HG02571 (cell line): ENCODE data around the gene NOTCH1.
"Not testable (repeated sequence)": the region's sequence is repeated elsewhere in the genome, so short reads cannot be mapped to it uniquely, and the experiment has no call there.

Experiments
- ATAC-seq: cut with Tn5 transposase; IDR thresholded peaks from one replicate; pipeline ENCODE4 v1.9.1; 2021; ENCODE audit warnings: mild to moderate bottlenecking, moderate library complexity; ENCODE audit not compliant: unreplicated experiment

NOTCH1 gene

GRCh38 chr9:136578915-136579649, 33.2 kb upstream of the NOTCH1 start:
- no peak for ATAC-seq

- ATAC-seq: no peak
Observed at GRCh38 chr9:136578626-136578914, 32.7 kb upstream of the NOTCH1 start.

DNA sequence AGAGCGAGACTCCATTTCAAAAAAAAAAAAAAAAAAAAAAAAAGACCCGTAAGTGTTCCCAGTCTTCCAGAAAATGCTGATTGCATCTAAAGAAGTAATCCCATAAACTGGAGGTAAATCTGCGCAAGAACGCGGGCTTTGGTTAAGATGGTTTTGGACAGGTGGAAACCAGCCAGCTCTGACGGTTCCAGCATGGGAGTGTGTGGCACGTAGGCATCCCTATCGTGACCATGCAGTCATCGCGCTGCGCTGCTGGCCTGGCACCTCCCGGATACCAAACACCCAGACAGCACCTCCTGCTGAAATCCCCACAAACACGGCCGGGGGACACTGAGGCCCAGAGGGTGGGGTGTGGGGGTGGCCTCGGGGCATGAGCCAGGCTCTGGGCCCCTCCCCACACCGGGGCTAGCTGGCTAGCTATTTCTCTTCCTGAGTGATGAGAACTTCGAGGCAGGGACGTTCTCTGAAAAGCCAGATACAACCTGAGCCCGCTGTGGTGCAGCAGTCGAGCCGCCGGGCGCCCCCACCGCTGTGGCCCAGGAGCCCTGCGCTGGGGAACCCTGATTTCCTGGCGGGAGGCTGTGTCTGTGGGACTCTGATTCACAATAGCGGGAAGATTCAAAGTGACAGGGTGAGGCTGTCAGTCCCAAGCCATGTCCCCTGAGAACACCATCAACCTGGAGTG, 32.2 kb upstream of the NOTCH1 start:
- no peak for ATAC-seq

DNA sequence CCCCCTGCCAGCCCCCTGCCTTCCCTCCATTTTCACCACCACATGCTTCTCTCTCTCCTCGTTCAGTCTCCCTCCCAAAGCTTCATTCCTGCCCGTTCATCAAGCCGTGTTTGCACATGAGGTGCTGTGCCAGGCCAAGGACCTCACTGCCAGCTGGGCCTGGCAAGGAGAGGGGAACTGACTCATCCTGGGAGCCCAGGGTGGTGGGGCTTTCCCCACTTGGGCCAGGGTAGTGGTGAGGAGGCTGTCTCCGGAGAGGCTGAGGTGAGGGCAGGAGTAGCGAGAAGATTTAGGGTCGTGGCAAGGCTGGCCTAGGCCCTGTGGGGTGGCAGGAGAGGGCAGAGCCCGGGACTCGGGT, 30.4 kb upstream of the NOTCH1 start:
- no peak for ATAC-seq

DNA sequence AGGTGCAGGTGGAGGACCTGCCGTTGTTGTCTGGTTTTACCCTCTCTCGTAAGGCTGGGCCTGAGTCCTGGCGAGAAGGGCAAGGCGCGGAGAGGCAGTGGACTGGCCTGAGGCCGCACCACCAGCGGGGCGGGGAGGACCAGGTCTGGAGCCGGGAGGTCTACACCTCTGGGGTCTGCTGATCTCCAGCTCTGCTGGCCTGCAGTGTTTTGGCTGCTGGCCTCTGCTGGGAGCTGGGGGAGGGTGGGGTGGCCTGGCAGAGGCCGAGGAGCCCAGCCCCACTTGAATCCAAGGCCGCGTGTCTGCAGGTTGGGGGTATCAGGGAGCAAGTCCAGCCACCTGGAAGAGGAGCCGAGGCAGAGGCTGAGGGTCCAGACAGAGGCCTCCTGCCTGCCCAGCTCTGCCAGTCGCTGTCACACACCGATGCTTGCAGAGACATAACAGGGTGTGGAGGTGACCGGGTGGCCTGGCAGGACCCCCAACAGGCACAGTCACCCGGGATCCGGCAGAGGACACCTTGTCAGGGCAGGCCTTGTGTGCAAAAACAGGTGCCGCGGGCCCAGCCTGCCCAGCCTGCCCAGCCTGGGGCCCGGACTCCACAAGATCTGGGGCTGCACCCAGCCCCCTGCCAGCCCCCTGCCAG, 29.9 kb upstream of the NOTCH1 start:
- ATAC-seq: no peak

GRCh38 chr9:136574606-136575005, 28.8 kb upstream of the NOTCH1 start:
- not testable (repeated sequence) for ATAC-seq

DNA sequence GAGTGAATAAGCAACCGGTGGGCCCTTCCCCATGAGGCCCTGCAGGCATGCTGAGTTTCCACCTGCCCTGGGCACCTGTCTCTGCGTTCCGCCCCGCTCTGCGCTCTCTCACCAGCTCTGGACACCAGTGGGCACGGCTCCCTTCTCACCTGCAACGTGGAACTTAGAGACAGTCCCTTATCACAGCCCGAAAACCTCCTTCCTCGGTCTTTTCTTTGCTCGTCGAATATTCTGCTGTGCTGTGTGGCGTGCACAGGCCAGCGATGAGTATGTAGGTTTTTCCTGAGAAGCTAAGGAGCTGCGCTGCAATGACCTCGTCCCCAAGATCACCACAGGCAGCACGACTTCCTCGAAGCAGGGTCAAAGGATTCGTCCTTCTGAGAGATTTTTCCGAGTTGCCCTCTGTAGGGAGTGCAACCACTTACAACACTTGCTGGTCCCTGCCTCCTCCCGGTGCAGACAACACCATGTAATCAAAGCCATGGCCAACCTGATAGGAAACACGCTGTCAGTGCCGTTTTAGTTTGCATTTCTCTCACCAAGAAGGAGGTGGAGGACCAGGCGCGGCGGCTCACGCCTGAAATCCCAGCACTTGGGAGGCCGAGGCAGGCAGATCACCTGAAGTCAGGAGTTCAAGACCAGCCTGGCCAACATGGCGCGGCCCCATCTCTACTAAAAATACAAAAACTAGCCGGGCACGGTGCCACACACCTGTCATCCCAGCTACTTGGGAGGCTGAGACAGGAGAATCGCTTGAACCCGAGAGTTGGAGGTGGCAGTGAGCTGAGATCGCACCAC, 27.2 kb upstream of the NOTCH1 start:
- no peak for ATAC-seq

DNA sequence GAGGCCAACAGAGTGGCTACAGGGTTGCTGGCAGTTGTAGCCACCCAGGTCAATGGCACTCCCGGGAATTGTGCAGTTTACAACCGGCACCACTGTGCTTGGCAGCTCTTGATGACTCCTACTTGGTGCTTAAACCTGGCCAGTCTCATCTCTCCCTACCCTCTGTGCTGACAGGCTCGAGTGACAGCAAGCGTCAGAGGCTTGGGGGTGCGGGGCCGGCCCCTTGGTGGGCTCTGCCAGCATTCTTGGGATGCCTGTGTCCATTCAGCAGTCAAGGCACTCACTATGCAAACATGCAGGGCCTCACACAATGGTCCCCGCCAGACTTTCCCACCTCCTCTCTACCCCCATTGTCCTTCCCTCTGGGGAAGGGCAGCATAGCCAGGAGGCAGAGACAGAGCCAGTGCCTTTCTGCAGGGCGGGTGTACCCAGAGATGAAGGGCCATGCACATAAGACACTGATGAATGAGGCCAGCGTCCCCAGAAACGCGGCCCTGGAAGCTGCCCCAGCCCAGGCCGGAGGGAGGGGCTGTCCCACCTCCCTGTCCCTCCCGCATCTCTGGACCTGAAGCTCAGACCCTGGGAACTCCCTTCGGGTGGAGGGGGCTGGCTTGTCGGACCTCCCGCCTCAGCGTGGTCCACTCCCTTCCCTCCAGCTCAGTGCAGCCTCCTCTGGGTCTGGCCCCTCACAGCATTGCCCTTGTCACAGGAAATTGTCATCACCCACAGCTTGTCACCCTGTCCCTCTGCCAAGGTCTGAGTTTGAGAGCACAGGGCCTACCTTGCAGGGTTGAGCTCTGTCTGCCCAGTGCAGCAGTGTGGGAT, 26.4 kb upstream of the NOTCH1 start:
- no peak for ATAC-seq

- no peak for ATAC-seq
Observed at GRCh38 chr9:136571531-136571930, 25.7 kb upstream of the NOTCH1 start.

DNA sequence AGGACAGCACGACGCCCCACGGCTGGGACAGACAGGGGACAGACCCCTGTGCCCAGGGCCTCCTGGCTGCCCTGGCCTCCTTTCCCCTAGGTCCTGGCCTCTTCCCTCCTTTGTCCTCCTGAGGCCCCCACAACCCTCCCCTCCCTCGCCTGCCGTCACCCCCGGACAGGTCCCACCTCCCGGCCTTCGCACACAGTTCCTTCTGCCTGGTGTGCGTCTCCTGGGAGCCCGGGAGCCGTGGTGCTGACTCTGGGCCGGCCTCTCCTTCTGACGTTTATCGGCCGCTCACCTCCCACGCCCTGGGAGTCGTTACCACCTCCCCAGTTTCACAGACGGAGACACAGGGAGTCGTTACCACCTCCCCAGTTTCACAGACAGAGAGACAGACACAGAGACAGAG, 25.1 kb upstream of the NOTCH1 start:
- ATAC-seq: no peak

- no peak for ATAC-seq
Observed at GRCh38 chr9:136570191-136570845, 24.5 kb upstream of the NOTCH1 start.

- no peak for ATAC-seq
Observed at GRCh38 chr9:136569526-136570148, 23.8 kb upstream of the NOTCH1 start.

- no peak for ATAC-seq
Observed at GRCh38 chr9:136568288-136569081, 22.6 kb upstream of the NOTCH1 start.

- ATAC-seq: no peak
Observed at GRCh38 chr9:136567651-136568287, 21.9 kb upstream of the NOTCH1 start.

- no peak for ATAC-seq
Observed at GRCh38 chr9:136566901-136567300, 21.1 kb upstream of the NOTCH1 start.

- no peak for ATAC-seq
Observed at GRCh38 chr9:136566553-136566895, 20.7 kb upstream of the NOTCH1 start.

- no peak for ATAC-seq
Observed at GRCh38 chr9:136565715-136566552, 20.1 kb upstream of the NOTCH1 start.
